NCI-H1105 treated with DMSO at 0.1 percent for 48 hours (cell line): ENCODE results near the gene SPNS1.
"Not testable (repeated sequence)": the region's sequence is repeated elsewhere in the genome, so short reads cannot be mapped to it uniquely, and the experiment has no call there.

Experiments
- DNase-seq: peaks from one replicate; lab custom pipeline; 2025; lab: John Stamatoyannopoulos, UW

The SPNS1 gene

DNA sequence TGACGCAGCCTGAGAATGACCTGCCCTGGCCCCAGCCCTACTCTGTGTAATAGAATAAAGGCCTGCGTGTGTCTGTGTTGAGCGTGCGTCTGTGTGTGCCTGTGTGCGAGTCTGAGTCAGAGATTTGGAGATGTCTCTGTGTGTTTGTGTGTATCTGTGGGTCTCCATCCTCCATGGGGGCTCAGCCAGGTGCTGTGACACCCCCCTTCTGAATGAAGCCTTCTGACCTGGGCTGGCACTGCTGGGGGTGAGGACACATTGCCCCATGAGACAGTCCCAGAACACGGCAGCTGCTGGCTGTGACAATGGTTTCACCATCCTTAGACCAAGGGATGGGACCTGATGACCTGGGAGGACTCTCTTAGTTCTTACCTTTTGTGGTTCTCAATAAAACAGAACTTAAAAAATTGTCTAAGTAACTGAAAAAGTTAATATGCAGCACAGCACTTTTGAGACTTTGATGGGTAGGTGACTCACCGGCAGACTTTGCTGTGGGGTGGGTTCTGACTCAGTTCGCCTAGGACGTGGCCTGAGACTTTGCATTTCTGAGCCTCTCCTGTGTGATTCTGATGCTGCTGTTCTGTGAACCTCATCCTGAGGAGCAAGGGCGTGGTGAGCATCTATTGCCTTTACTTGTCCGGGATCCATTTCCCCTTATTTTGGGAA is 15.9 kb downstream of the SPNS1 start:
- no peak for DNase-seq

- DNase-seq = no peak
Measured at GRCh38 chr16:28991687-28992086, 17.1 kb downstream of the SPNS1 start.

GRCh38 chr16:28992496-28992895 is 17.9 kb downstream of the SPNS1 start:
- no peak for DNase-seq

- DNase-seq = no peak
Measured at GRCh38 chr16:28998837-28999236, 24.3 kb downstream of the SPNS1 start.

DNA sequence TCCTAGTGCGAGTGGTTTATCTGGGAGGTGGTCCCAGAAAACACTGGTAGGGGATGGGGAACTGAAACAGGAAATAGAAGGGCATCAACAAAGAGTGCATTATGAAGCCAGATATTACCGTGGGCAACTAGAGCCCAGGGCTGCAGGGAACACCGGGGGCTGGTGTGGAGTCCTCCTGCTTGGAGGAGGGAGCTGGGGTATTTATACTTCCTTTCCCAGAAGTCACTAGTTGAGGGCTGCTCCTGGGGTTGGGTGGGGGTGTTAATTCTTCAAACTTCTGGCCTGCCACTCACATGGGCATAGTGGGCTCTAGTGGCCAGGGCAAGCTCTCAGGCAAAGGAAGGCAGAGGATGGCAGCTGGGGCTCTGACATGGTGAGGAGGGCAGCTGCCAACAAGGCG is 25.0 kb downstream of the SPNS1 start:
- DNase-seq = no peak

DNA sequence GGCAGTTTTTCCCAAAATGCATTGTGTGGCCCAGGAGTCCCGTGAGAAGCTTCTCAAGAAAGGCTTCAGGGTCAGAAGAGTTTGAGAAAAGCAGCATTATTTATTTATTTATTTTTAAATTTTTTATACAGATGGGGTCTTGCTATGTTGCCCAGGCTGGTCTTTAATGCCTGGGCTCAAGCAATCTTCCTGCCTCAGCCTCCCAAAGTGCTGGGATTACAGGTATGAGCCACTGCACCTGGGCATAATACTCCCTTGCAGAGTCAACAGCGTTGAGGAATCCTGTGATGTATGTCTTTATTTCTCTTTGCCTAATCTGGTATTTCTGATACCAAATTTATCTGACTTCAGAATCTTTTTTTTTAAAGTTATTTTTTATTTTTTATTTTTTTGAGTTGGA is 25.4 kb downstream of the SPNS1 start:
- no peak for DNase-seq

DNA sequence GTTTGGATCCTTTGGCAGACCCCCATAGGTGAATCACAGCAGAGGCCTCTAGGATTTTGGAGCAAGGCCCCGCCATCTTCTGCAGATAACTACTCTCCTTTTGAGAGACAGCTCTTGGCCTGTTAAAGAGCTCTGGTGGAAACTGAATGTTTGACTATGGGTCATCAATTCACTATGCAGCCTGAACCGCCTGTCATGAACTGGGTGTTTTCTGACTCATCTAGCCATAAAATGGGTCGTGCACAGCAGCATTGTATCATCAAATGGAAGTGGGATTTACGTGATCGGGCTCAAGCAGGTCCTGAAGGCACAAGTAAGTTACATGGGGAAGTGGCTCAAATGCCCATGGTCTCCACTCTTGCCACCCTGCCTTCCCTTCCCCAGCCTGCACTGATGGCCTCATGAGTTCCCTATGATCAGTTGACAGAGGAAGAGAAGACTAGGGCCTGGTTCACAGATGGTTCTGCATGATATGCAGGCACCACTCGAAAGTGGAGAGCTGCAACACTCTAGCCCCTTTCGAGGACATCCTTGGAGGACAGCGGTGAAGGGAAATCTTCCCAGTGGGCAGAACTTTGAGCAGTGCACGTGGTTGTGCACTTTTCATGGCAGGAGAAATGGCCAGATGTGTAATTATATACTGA is 30.0 kb downstream of the SPNS1 start:
- not testable (repeated sequence) for DNase-seq

DNA sequence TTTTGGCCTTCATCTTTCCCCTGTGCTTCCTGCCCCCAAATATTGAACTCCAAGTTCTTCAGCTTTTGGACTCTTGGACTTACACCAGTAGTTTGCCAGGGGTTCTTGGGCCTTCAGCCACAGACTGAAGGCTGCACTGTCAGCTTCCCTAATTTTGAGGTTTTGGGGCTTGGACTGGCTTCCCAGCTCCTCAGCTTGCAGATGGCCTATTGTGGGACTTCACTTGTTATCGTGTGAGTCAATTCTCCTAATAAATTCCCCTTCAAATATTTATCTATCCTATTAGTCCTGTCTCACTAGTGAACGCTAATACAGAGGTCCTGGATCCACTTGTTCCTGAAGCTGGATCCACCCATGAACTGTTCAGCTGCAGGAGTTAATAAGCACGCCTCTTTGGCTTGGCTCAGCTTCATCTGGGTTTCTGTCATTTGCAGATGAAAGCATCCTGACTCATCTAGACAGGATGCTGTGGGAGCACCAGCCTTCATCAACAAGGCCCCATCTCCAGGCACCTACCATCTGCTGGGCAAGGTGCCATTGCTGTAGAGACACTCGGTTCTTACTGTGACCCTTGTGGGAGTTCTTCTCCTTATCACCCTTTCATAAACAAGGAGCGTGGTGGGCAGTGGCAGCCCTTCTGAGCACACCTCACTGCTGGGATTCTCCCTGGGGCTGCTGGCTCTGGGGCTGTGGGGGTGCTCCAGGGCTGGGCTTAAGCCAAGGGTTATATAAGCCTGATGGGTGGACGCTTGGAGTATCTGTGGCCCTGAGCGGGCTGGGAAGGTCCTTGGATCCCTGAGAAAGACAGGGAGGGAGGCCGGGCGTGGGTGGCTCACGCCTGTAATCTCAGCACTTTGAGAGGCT is 33.4 kb downstream of the SPNS1 start:
- DNase-seq = no peak

DNA sequence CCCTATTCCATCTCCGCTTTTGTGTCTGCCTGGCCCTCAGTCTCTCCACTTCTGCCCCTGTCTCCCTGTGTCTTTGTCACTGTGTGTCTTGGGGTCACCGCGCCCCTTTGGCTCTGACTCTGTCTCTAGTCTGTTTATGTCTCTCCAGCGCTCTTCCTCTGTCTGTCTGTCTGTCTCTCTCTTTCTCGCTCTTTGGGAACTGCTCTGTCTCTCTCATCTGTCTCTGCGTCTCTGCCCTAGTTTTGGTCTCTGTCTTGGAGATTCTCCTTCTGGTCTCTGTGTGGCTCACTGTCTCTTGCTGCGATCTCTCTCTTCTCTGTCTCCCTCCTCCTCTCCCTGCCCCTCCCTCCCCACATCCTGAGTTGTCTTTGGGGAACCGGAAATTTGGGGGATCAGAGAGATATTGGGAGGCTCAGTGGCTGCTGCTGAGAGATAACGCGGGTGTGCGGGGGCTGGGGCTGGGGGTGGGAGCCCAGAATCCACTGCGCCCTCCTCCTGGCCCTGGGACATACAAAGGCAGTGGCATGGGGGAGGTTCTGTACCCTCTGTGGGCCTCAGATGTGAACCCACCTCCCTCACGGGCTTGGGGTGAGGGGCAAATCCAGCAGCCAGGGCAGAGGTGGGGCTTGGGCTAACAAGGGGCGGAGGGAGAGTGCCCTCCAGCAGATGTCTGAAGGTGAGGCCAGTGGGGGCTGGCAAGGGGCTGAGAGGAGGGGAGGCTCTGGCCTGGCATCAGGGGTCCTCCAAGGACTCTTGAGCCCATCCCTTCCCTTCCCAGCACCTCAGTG is 34.7 kb downstream of the SPNS1 start:
- no peak for DNase-seq

- DNase-seq = no peak
Measured at GRCh38 chr16:29009838-29010166, 35.2 kb downstream of the SPNS1 start.

GRCh38 chr16:29011112-29011511 is 36.5 kb downstream of the SPNS1 start:
- DNase-seq = no peak

DNA sequence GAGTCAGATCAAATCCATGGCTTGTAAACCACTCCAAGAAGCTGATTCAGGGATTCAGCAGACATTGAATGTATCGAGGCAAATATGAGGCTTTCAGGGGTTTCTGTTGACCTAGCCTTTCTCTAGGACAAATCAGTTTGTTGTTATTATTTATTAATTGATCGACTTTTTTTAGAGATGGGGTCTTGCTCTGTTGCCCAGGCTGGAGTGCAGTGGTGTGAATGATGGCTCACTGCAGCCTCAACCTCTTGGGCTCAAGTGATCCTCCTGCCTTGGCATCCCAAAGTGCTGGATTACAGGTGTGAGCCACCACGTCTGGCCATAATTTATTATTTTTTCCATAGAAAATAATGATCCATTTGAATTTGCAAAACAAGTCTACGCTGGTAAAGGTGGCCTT is 37.3 kb downstream of the SPNS1 start:
- no peak for DNase-seq

- no peak for DNase-seq
Measured at GRCh38 chr16:29012913-29013553, 38.5 kb downstream of the SPNS1 start.

DNA sequence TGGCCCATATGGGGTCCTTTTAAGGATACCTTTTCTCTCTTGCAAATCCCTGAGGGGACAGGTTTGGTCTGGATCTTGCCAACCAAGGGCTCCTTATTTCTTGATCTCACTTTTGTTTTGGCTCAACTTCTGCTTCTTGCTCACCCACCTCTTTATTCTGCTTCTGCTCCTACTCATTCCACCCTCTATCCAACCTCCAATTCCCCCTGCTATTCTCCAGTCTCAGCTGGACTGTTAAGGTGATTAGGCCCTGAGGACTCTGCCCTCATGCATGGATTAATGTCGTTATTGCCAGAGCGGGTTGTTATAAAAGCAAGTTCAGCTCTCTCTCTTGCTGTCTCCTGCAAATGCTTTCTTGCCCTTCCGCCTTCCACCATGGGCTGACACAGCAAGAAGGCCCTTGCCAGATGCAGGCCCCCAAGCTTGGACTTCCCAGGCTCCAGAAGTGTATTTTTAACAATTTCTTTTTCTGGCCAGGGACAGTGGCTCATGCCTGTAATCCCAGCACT is 40.0 kb downstream of the SPNS1 start:
- no peak for DNase-seq

GRCh38 chr16:29022196-29022595 is 47.6 kb downstream of the SPNS1 start:
- DNase-seq = no peak

DNA sequence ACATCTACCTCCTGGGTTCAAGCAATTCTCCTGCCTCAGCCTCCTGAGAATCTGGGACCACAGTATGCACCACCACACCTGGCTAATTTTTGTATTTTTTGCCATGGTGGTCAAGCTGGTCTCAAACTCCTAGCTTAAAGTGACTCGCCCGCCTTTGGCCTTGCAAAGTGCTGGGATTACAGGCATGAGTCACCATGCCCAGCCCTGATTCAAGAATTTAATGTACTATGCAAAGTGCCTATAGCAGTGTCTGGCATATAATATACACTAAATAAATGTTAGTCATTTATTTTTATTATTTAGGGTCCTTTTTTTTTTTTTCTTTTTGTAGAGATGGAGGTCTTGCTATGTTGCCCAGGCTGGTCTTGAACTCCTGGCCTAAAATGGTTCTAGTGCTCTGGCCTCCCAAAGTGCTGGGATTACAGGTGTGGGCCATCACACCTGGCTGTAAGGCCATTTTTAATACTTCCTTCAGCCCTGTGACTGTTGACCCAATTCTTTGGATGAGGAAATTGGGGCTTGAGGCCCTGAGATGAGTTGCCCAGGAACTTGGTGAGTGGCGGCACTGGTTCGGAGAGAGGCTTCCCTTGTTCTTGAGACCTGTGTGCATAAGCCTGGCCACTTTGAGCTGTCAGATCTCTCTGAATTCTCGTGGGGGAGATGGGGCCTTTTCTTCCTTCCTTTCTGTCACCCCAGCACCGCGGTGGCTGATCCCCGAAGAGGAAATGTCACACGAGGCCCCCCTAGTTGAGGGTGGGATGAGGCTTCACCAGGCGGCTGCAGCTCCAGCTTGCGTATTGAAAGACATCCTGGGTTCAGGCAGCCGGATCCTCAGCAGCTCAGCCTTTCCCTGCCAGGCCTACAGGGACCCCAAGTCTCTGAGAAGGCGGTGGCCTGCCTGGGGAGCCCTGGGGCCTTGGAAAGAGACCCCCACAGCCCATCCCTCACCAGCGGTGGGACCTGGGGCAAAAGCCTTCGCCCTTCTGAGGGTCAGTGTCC is 49.0 kb downstream of the SPNS1 start:
- no peak for DNase-seq

- DNase-seq = no peak
Measured at GRCh38 chr16:29024278-29024677, 49.7 kb downstream of the SPNS1 start.

GRCh38 chr16:29025218-29025617 is 50.6 kb downstream of the SPNS1 start:
- no peak for DNase-seq

DNA sequence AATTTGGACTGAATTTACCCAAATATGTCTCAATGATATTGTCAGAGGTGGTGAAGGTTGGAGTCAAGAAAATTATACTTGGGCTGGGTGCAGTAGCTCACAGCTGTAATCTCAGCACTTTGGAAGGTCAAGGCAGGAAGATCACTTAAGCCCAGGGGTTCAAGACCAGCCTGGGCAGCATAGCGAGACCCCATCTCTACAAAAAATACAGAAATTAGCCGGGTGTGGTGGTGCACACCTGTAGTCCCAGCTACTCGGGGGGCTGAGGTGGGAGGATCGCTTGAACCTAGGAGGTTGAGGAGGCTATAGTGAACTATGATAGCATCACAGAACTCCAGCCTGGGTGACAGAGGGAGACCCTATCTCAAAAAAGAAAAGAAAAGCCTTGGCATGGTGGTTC is 51.2 kb downstream of the SPNS1 start:
- no peak for DNase-seq

DNA sequence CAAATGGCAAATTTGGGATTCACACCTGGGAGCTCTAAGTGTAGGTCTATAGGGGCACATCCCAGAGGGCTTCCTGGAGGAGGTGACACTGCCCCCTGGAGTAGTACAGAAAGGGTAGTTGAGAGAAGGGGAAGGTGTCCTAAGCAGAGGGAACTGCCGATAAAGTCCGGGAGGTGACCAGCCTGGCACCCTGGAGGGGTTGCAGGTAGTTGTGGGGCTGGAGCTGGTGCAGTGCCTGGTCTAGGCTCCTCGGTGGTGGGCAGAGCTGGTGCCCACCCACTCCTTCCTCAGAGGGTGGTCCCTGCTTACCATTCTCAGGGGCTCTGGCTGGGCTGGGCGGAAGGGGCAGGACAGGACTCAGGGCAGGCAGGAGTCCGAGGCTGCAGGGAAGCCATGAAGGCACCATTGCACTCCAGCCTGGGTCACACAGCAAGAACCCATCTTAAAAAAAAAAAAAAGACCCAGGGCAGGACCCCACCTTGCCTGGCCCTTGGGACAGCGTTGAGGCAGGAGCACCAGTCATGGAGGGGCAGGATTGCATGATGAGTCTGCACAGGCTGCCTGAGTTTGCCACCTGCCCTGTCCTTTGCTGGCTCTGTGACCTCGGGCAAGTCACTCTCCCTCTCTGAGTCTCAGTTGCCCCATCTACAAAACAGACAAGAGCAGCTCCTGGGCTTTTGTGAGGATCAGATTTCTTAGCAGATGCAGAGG is 54.0 kb downstream of the SPNS1 start:
- DNase-seq = no peak
